Lower lobe of right lung (tissue), 2 donors: Measurements from ENCODE around the gene TANC1. TPM values are rescaled to one million over a fixed set of nuclear protein-coding genes. Genes with fewer than 3 reads are reported as not detected.

ENCODE experiments used
- ATAC-seq, 2 donors: fragments of 200-7000 bp; cut with Tn5 transposase; one replicate each; pipeline ENCODE4 v1.9.1; 2020 to 2022; ENCODE audit warnings: mild to moderate bottlenecking in 2 of 2, moderate library complexity in 2 of 2
- DNase-seq: peaks from one replicate; pipeline ENCODE4 v3.0.0-alpha.2; 2020
- H3K27ac ChIP-seq: fragments of 200-600 bp; one replicate; pipeline ENCODE4 v1.8.0; 2022
- H3K27me3 ChIP-seq: fragments of 200-600 bp; one replicate; pipeline ENCODE4 v1.8.0; 2022; ENCODE audit warnings: low read depth
- H3K36me3 ChIP-seq: fragments of 200-600 bp; one replicate; pipeline ENCODE4 v1.8.0; 2022; ENCODE audit warnings: mild to moderate bottlenecking
- H3K4me1 ChIP-seq: fragments of 200-600 bp; one replicate; pipeline ENCODE4 v1.8.0; 2022
- H3K4me3 ChIP-seq: fragments of 200-600 bp; one replicate; pipeline ENCODE4 v1.8.0; 2022; ENCODE audit warnings: mild to moderate bottlenecking
- H3K9me3 ChIP-seq: fragments of 200-600 bp; one replicate; pipeline ENCODE4 v1.8.0; 2022
- CTCF ChIP-seq: fragments of 200-600 bp; IDR thresholded peaks from one replicate; pipeline ENCODE4 v1.8.0; 2022; ENCODE audit warnings: antibody characterized with exemption, mild to moderate bottlenecking
- intact Hi-C: fragments of 100-400 bp; cut with DNase I; formaldehyde crosslinking; loops from one replicate; pipeline ENCODE4 v1.11.0; 2022
- long read RNA-seq: library from polyadenylated mRNA; unstranded; transcript quantifications from one replicate; pipeline ENCODE4 v2.0.0, GENCODE V29; 2021
- total RNA-seq: library from RNA; stranded (reverse); fragmentation: NEBNext Ultra II Directional; extraction: Animal tissue kit (Norgen Biotek cat#: 25700); gene quantifications from one replicate; pipeline ENCODE4 v1.2.1, GENCODE V29; 2021
- donor health status: DM: no; HTN: yes; CAD: no; lungs with severe emphysema.

TANC1 gene
- total RNA-seq = 39.5 TPM
- long read RNA-seq, full-length matches to known transcripts = 6 of 77 reads
- long read RNA-seq, partial matches to known transcripts = 41 of 77 reads
- long read RNA-seq, other reads (novel, unspliced or antisense) = 30 of 77 reads

GRCh38 chr2:158968396-158969161, at the start of gene TANC1:
Gene TANC1 (plus strand): TSS chr2:158968640. CDS start chr2:159065911, 97,271 bp downstream.
- Histone ChIP-seq H3K27ac (peak within 1 kb of the TSS; percentile 89), H3K36me3 (no peaks in the 10 kb centered on the region), H3K4me3 (peak within 1 kb of the TSS; percentile 85), H3K4me1 (peaks cover 34% of the 10 kb centered on the region), H3K9me3 (no peaks in the 10 kb centered on the region), H3K27me3 (peaks cover 3% of the 10 kb centered on the region)
- DNase-seq (peak; percentile 96), ATAC-seq (peak; percentile 97)
- intact Hi-C loops = no loop called here
- no peak for TF ChIP-seq CTCF

GRCh38 chr2:158921599-158922408, 46.6 kb upstream of the TANC1 start:
- Histone ChIP-seq H3K27ac (no peak overlapping the region), H3K27me3 (no peaks in the 10 kb centered on the region), H3K4me1 (no peaks in the 10 kb centered on the region), H3K9me3 (no peaks in the 10 kb centered on the region), H3K4me3 (no peak overlapping the region), H3K36me3 (no peaks in the 10 kb centered on the region)
- ATAC-seq (peak in 1 of 2 donors; percentile 51), DNase-seq (no peak)
- TF ChIP-seq CTCF = no peak
- intact Hi-C loops = no loop called here

- DNase-seq = no peak
- H3K4me1 ChIP-seq = no peaks in the 10 kb centered on the region
- no peaks in the 10 kb centered on the region for H3K9me3 ChIP-seq
- intact Hi-C loops = no loop called here
- no peak overlapping the region for H3K4me3 ChIP-seq
- H3K27ac ChIP-seq = no peak overlapping the region
- H3K27me3 ChIP-seq = no peaks in the 10 kb centered on the region
- H3K36me3 ChIP-seq = no peaks in the 10 kb centered on the region
- ATAC-seq = no peak
- no peak for TF ChIP-seq CTCF
Measured at GRCh38 chr2:158922601-158923000, 45.8 kb upstream of the TANC1 start.

GRCh38 chr2:158923180-158923594, 45.3 kb upstream of the TANC1 start:
- no peak overlapping the region for H3K4me3 ChIP-seq
- H3K27ac ChIP-seq = no peak overlapping the region
- ATAC-seq (no peak), DNase-seq (no peak)
- TF ChIP-seq CTCF = no peak
- H3K36me3 ChIP-seq = no peaks in the 10 kb centered on the region
- H3K4me1 ChIP-seq = no peaks in the 10 kb centered on the region
- no peaks in the 10 kb centered on the region for H3K27me3 ChIP-seq
- H3K9me3 ChIP-seq = no peaks in the 10 kb centered on the region
- intact Hi-C loops = no loop called here

- no peak for TF ChIP-seq CTCF
- Histone ChIP-seq H3K27me3 (no peaks in the 10 kb centered on the region), H3K4me3 (no peak overlapping the region), H3K27ac (no peak overlapping the region), H3K4me1 (no peaks in the 10 kb centered on the region), H3K36me3 (no peaks in the 10 kb centered on the region), H3K9me3 (no peaks in the 10 kb centered on the region)
- no peak for DNase-seq
- intact Hi-C loops = no loop called here
- ATAC-seq = no peak
Measured at GRCh38 chr2:158923641-158924040, 44.8 kb upstream of the TANC1 start.
